ENCODE measurements around the gene SH3RF3. TPM values are rescaled to one million over a fixed set of nuclear protein-coding genes. Genes with fewer than 3 reads are reported as not detected.

The SH3RF3 gene
- total RNA-seq, 1 donor from 2014 or later = 6.6 TPM

DNA sequence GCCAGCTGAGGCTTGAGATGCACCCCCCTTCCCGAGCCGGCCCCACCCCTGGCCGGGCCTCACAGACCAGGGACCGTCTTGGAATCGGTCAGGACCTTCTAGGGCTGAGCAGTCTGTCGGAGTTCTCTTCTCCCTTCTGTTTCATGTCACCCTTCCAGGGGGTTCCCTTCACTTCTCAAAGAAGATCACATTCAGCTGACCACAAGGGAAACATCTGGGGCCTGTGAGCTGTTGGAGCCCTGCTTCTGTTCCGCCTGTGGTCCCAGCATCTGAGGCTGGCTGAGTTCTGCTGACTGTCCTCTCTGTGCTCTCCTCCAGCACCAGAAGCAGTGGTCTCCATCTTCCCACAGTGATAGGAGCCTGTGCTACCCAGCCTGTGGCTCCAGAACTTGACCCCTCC lies 378.2 kb downstream of the SH3RF3 start:
- no peak for DNase-seq
- no peak for ATAC-seq (ENCODE audit: poor library complexity)
- intact Hi-C loops (cut with DNase I) = no loop called here

DNA sequence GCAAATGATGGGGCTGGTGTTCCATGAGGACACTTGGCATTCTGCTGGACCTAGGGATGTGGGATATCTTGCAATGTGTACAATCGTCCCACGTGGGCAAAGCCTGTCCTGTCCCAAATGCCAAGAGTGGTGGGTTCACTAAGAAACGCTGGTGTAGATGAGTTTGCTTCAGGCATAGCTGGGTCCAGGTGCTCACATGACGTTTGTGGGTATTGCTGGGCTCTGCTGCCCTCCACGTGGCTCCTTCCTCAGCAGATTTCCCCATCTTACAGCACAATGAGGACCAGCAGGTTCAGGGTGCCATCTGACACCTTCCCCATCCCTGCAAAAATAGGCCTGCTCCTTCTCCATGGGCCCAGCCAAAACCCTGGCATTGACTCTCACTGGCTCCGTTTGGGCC lies 378.8 kb downstream of the SH3RF3 start:
- DNase-seq (no peak), ATAC-seq (ENCODE audit: poor library complexity) (no peak)
- intact Hi-C loops (cut with DNase I) = no loop called here

DNA sequence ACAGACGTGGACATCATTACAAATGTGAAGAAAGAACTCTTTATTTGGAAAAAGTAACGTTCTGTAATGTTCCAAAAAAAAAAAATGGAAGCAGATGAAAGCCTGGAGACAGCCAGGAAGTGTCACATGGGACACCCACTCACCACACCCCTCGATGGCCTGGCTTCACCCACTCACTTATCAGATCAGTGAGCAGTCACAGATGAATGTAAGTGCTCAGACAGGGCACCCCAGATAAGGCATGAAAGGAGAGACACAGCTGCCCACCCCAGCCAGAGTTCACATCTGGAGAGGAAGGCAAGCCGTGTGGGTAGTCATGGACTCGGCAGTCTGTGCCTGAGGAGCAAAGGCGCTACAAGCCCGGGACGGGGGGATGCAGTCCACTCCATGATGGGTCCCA lies 379.6 kb downstream of the SH3RF3 start:
- no peak for ATAC-seq (ENCODE audit: poor library complexity)
- intact Hi-C loops (cut with DNase I) = no loop called here
- DNase-seq = no peak

DNA sequence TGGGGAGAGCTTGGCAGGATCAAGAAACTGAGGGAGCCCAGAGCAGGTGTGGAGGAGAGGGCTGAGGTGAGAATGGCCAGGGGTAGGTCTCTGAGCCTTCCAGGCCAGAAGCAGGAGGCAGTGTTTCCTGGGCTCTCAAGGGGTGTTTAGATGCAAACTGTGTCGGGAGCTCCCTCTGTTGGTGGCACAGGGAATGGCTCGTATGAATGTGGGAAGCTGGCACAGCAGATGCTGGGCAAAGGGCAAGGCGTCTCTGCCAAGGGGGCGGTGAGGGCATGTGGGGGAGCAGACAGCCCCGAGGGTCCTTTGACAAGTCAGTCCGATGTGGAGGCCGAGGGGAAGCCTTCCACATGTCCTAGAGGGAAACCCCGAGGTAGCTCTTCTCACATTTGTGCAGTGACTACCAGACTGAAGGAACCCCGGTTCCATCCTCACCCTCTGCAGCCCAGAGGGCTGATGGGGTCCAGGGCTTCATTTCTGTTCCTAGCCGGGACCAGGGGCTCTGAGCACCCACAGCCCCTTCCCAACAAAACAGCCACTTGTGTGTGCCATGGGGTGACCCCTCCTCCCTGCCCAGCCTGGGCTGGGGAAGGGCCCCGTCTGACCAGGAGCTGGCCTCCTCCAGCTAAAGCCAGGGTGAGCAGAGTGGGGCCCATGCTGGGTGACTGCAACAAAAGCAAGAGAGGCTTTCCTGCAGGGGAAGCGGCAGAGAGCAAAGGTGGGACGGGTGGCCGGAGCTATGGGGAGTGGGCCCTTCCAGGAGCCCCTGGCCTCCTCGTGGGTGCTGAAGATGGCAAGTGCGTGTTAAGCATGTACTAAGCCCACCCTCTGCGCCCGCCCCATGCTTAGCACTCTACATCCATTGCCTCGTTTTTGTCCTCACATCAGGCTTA lies 381.4 kb downstream of the SH3RF3 start:
- intact Hi-C loops (cut with DNase I) = loop anchor here (2.0 kb wide), 1 partner anchor 382 kb away; the partner anchor contains the start of gene SH3RF3
- DNase-seq = peak; percentile 85
- ATAC-seq (ENCODE audit: poor library complexity) = peak; percentile 83

DNA sequence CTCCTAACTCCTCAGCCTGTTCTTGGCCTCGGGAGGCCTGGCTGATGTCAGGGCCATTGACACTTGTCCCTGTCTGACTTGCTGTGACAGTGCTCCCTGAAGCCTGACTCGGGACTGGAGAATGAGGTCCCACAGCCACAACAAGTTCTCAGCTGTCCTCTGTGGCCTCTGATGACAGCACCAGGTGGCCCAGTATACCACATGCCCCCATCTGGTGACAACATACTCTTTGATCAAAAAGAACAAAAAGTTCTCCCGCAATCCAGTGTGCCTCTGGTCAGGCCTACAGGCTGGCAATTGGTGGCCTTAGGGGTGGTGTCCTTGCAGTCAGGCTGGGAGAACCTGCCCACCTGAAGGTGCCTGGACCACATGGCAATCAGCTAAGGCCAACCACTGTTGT lies 382.2 kb downstream of the SH3RF3 start:
- intact Hi-C loops (cut with DNase I) = loop anchor here (2.0 kb wide), 1 partner anchor 382 kb away; the partner anchor contains the start of gene SH3RF3
- no peak for DNase-seq
- no peak for ATAC-seq (ENCODE audit: poor library complexity)

DNA sequence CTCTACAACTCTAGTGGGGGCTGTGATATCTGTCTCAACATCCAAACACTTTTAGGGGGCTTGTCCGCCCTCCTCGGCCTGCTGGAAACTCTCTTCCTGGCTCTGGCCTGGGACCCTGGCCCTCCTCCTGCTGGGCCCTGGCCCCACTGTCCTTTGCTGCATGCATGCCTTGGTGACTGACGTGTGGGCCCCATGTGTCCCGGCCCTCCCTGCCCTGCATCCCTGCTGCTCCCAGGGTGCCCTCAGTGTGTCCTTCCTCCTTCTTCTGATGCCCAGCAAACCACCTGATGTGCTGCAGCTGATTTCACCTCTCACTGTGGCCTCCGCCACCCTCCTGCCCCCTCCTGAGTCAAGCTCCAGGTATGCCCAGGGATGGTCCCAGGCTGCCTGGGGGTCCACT lies 383.1 kb downstream of the SH3RF3 start:
- DNase-seq = no peak
- ATAC-seq (ENCODE audit: poor library complexity) = no peak
- intact Hi-C loops (cut with DNase I) = no loop called here

DNA sequence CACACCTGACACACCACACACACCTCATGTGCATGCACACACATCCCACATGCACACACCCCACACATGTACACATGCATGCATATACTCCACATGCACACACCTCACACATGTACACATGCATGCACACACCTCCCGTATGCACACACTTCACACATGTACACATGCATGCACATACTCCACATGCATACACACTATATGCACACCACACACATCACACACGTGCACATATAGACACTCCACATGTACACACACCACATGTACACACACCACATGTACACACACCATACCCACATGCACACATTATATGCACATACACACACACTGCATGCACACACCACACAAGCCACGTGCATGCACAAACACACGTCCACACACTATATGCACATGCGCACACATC lies 384.2 kb downstream of the SH3RF3 start:
- DNase-seq (no peak), ATAC-seq (ENCODE audit: poor library complexity) (no peak)
- intact Hi-C loops (cut with DNase I) = no loop called here

DNA sequence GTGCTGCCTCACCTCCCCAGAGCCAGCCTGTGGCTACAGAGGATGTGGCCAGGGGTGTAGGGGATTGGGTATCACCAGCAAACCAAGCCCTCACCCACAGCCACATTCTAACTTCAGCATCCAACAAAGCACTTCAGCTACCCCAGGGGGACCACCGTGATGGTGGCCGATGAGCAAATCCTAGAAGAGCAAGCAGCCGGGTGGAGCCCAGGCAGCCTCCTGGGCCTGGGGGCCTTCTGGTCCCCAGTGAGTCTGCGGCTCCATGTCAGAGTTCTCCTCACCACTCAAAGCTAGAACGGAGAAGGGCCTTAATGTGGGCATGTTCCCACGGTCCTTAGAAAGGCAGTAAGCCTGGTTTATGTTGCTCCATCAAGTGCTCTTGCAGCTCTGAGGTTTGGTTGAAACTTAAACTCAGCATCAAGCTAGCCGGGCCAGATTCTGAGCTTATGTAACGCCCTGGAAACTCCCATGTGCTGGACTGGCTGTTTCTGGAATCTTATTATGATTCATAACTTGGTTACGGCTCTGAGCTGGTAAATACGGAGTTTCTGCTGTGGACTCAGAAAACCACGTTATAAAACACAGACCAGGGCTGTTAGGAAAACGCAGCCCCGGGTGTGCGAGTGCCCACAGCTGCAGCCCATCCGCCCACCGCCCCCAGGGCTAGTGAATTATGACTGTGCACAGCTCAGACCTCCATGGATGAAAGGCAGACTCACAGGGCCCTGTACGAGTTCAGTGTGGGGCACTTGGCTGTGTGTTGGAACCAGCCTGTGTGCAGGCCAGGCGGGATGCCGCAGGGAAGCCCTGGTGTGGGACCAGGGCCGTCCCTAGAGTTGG lies 385.0 kb downstream of the SH3RF3 start:
- DNase-seq = no peak
- ATAC-seq (ENCODE audit: poor library complexity) = peak; percentile 60
- intact Hi-C loops (cut with DNase I) = no loop called here

DNA sequence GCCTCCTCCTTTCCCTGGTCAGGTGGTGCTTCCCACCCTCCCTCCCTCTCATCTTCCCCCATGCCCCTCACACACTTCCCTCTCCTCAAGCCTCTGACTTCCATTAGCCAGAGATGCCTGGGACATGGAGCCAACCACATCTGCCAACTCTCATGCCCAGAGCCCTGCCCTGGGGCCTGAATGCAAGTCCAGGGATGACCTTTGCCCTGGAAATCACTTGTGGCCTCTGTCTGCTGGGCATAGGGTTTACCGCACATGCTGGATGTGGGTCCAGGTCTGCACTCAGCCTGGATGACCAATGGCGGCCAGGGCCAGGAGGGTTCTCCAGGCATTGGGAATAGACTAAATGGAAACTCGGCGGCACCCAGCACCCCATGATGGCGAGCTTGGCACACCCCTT lies 385.9 kb downstream of the SH3RF3 start:
- ATAC-seq (ENCODE audit: poor library complexity) (no peak), DNase-seq (no peak)
- intact Hi-C loops (cut with DNase I) = no loop called here

DNA sequence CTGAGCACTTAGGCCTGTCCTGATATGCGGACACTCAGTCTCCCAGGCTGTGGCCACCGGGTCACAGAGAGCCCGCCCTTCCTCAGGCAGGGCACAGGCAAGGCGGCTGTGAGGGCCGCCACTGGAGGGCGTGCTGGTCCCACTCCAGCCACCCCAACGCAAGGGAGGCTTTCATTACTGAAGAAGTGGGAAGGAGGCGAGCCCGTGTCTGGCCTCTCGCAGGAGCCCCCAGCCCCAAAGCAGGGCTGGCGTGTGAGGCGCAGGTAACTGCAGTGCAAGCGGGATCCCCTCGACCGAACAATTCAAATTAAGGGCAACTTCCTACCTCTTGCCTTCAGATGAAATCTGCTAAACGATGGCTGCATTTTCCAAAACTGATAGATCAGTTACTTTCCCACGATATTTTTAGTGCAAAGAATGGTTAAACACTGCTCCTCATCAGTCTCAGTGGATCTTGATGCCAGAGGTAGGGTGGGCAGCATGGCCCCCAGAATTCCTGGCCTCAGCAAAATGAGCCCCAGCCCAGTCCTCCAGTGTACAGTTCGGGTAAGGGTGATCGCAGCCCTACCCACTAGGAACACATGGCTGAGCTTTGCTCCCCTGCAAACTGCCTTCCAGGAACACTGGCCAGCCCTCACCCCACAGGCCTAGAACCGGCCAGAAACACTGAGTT lies 387.6 kb downstream of the SH3RF3 start:
- ATAC-seq (ENCODE audit: poor library complexity) = peak; percentile 73
- DNase-seq = peak; percentile 73
- intact Hi-C loops (cut with DNase I) = no loop called here

DNA sequence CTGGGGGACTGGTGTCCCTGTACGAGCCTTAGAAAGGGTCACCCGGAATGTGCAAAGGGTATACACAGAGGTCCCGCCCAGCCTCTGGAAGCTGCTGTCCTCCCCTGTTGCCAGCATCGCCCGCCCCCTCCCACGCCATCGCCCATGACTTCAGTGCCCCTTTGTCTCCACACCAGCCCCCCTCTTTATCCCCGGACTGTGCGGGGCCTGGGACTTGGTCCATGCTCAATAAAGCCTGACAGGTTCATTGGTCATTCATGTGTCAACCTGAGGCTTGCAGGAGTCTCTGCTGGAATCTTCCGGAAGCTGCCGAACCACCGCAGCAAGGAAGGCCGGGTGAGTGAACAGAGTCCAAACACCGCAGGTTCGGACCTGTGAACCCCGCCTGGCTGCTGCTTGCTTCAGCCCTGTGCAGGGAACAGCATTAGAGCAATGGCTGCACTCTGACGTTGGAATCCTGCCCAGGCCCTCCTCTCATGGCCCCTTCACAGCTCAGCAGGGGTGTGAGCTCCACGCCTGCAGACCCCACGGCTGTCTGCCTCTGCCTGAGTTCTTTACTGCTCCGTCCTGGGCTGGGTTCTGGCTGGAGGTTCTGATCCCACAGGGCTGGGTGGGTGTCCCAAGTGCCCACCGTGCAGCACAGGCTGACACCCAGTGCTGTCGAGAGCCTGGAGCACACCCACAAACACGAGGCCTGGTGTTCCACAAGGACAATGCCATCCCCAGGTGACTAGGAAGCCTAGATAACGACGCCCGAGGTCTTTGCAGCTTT lies 388.3 kb downstream of the SH3RF3 start:
- ATAC-seq (ENCODE audit: poor library complexity) (no peak), DNase-seq (no peak)
- intact Hi-C loops (cut with DNase I) = no loop called here

DNA sequence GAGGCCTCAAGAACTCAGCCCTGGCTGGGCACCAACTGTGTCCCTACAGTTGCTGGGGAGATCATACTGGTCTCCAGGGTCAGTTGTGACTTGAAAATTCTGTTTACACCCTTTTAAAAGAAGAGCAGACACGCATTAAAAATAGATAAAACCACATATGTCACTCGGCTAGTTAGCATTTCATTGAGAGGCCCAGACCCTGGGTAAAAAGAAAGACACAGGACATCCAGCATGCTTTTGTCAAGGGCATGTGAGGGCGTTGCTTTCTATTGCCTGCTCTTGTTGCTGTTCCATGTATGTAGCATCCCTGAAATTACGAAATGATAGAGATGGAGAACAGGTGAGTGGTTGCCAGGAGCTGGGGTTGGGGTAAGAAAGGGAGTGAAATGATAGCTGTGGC lies 390.5 kb downstream of the SH3RF3 start:
- no peak for DNase-seq
- ATAC-seq (ENCODE audit: poor library complexity) = no peak
- intact Hi-C loops (cut with DNase I) = no loop called here

DNA sequence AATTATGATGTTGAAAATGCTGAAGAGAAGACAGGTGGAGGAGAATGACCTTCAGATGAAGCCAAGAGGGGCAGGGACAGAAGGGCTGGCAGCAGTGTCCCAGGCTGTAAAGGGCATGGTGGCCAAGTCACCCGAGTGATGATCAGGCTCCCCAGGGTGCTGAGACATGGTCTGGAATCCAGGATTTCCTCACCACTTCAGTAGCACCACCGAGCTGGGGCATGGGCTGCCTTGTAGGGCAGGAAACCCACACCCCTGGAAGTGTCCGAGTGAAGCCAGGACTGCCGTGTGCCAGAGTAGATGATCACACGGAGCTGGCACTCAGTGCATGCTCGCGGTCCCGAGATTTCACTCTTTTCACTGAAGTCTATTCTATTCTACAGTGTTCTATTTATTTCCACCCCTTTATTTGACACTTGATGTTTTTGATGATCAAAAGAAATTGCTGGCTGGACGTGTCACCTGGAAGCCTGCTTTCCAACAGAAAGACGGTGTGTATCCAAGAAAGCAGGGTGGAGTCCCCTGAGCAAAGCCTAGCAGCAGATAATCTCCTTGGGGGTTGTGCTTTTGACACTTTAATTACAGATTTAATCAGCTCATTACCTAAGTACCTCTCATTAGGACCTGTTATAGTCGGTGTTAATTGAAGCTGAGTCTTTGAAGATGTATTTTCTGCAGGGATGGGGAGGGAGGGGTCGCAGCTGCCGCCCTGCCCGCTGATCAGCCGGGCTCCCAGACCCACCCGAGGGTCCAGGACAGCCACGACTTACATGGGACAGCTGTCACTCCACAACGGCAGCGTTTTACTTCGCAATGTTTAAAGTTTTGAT lies 392.4 kb downstream of the SH3RF3 start:
- DNase-seq = peak; percentile 30
- intact Hi-C loops (cut with DNase I) = no loop called here
- no peak for ATAC-seq (ENCODE audit: poor library complexity)

DNA sequence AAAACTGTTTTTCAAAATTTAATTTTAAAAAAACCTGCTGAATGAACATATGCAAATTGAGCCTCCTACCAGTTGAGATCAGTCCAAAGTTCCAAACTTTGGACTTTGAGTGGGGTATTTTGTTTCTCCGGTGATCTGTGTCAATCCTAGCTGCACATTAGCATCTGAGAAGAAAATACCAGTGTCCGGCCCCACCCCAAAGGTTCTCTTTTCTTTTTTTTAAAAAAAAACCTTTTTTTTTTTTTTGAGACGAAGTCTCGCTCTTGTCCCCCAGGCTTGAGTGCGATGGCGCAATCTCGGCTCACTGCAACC lies 393.0 kb downstream of the SH3RF3 start:
- no peak for DNase-seq
- ATAC-seq (ENCODE audit: poor library complexity) = no peak
- intact Hi-C loops (cut with DNase I) = no loop called here

DNA sequence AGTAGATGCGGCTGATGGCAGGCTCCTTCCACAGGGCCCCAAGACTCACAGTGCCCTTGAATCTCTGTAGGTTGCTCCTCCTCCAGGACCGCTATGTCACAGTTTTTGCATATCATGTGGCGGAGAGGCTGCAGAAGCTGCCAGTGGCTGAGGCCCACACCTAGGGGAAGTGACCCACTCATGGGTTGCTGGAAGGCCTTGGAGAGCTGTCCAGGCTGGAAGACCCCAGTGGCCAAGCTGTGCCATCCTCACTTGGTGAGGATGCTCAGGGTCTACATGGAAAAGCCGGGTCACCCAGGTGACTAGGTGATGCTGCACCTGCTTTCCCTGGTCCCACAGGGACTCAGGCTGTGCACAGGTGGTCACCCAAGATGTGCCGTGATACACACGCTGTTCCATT lies 394.1 kb downstream of the SH3RF3 start:
- ATAC-seq (ENCODE audit: poor library complexity) = no peak
- intact Hi-C loops (cut with DNase I) = no loop called here
- DNase-seq = peak; percentile 12

DNA sequence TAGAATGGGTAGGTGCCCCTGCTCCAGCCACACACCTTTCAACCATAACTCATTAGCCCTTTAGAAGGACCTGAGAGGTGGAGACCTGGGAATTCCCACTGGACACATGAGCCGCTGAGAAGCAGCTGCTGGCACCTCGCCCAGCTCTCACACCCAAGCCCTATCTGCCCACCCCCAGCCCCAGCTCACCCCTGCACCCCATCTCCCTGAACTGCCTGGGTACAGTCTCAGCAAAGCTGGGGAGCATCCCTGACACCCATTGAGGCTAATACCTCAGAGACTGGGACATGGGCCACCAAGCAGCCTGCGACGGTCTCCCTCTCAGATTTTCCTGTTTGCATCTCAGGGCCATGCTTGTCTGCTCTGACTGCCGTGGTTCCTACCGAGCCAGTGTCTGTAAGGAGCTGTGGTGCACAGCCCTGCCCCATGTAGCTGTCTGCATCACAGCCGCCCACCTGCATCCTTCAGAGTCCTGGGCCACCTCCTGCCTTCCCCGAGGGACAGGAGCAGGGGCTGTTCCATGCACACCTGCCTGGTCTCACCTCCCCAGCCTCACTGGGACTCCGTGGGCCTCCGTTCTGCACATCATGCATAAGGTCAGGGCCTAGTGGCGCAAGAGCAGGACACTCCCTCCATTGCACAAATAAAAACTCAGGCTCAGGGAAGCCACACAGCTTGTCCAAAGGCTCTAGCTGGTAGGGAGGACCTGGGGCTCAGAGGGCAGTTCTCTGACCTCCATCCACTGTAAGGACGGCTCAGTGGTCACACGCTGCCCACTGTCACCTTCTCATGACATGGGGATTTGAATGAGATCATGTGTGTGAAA lies 394.7 kb downstream of the SH3RF3 start:
- no peak for ATAC-seq (ENCODE audit: poor library complexity)
- DNase-seq = peak; percentile 26
- intact Hi-C loops (cut with DNase I) = no loop called here

DNA sequence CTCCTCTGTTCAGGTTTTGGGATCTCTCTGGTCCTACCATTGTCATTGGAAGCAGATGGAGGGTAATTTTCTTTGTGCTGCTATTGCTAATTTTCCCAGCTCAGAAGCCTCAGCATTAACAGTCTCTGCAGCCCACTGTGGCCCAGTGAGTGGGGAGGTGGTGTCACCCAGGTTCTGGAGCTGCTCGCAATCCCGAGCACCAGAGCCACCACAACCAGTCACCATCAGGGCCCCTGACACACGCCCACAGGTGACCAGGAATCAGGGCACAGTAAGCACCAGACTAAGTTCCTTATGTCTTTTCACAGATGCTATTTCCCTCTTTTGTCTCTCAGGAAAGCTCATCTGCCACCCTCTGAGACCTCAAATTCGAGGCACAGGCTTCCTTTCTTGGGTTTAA lies 396.8 kb downstream of the SH3RF3 start:
- DNase-seq (peak; percentile 18), ATAC-seq (ENCODE audit: poor library complexity) (no peak)
- intact Hi-C loops (cut with DNase I) = no loop called here

Data from Right ventricle myocardium superior (tissue), 1 donor.